Hepatic stellate cell (primary cell): ENCODE data around the gene PHC3.
"Not testable (repeated sequence)": the region's sequence is repeated elsewhere in the genome, so short reads cannot be mapped to it uniquely, and the experiment has no call there.

Experiments
- DNase-seq: peaks from one replicate; pipeline ENCODE4 v3.0.0; 2011; ENCODE audit warnings: low spot score

The PHC3 gene

GRCh38 chr3:170117134-170117533 lies 64.4 kb downstream of the PHC3 start:
- DNase-seq = peak; percentile 2

GRCh38 chr3:170114165-170114564 lies 67.4 kb downstream of the PHC3 start:
- DNase-seq = not testable (repeated sequence)

GRCh38 chr3:170111147-170111771 lies 70.3 kb downstream of the PHC3 start:
- DNase-seq = no peak

- DNase-seq = no peak
These were observed 71.8 kb downstream of the PHC3 start for GRCh38 chr3:170109579-170110293.

GRCh38 chr3:170108955-170109354 lies 72.6 kb downstream of the PHC3 start:
- no peak for DNase-seq

- no peak for DNase-seq
These were observed 73.6 kb downstream of the PHC3 start for GRCh38 chr3:170107941-170108340.

- DNase-seq = no peak
These were observed 79.1 kb downstream of the PHC3 start for GRCh38 chr3:170102431-170102830.

GRCh38 chr3:170100944-170101343 lies 80.6 kb downstream of the PHC3 start:
- DNase-seq = no peak

- no peak for DNase-seq
These were observed 82.8 kb downstream of the PHC3 start for GRCh38 chr3:170098753-170099152.

GRCh38 chr3:170096342-170096741 lies 85.2 kb downstream of the PHC3 start:
- DNase-seq = no peak

GRCh38 chr3:170095771-170096170 lies 85.8 kb downstream of the PHC3 start:
- no peak for DNase-seq

- DNase-seq = no peak
These were observed 88.6 kb downstream of the PHC3 start for GRCh38 chr3:170092907-170093306.

GRCh38 chr3:170090601-170090981 lies 90.9 kb downstream of the PHC3 start:
- no peak for DNase-seq

GRCh38 chr3:170089862-170090600 lies 91.5 kb downstream of the PHC3 start:
- no peak for DNase-seq

GRCh38 chr3:170085396-170085795 lies 96.1 kb downstream of the PHC3 start:
- DNase-seq = no peak

- no peak for DNase-seq
These were observed 98.2 kb downstream of the PHC3 start for GRCh38 chr3:170083343-170083742.

GRCh38 chr3:170081079-170081741 lies 100.3 kb downstream of the PHC3 start:
- DNase-seq = no peak

- DNase-seq = no peak
These were observed 100.9 kb downstream of the PHC3 start for GRCh38 chr3:170080605-170081004.

- no peak for DNase-seq
These were observed 101.9 kb downstream of the PHC3 start for GRCh38 chr3:170079536-170080165.

- no peak for DNase-seq
These were observed 102.8 kb downstream of the PHC3 start for GRCh38 chr3:170078620-170079281.

- no peak for DNase-seq
These were observed 104.2 kb downstream of the PHC3 start for GRCh38 chr3:170077361-170077760.
